Tibial artery (tissue), 4 donors: ENCODE results near the gene IGDCC3.

ENCODE experiments used
- DNase-seq, 2 donors: peaks; one replicate each; pipeline ENCODE4 v3.0.0-alpha.2; 2019
- H3K27ac ChIP-seq, 2 donors: fragments of 200-600 bp; sonication (generic) in 1 of 2; 1 replicate in 1 of 2; 2 replicates in 1 of 2; pipeline ENCODE4 v1.5.1; 2018 to 2019; ENCODE audit warnings: mild to moderate bottlenecking in 1 of 2
- H3K27me3 ChIP-seq, 2 donors: fragments of 200-600 bp; sonication (generic) in 1 of 2; one replicate each; pipeline versions ENCODE4 v1.5.1 to v1.6.0; 2016 to 2019
- H3K36me3 ChIP-seq, 3 donors: fragments of 200-600 bp; sonication (generic) in 2 of 3; one replicate each; pipeline ENCODE4 v1.5.1; 2016 to 2019; ENCODE audit warnings: mild to moderate bottlenecking in 2 of 3
- H3K4me1 ChIP-seq, 4 donors: fragments of 200-600 bp; sonication (generic) in 2 of 4; 1 replicate in 3 of 4; 2 replicates in 1 of 4; pipeline ENCODE4 v1.5.1; 2016 to 2019
- H3K4me3 ChIP-seq, 2 donors: fragments of 200-600 bp; sonication (generic) in 1 of 2; 1 replicate in 1 of 2; 2 replicates in 1 of 2; pipeline ENCODE4 v1.5.1; 2018 to 2019; ENCODE audit warnings: mild to moderate bottlenecking in 2 of 2
- H3K9me3 ChIP-seq, 3 donors: fragments of 200-600 bp; sonication (generic) in 1 of 3; one replicate each; pipeline ENCODE4 v1.5.1; 2016 to 2019
- intact Hi-C: fragments of 100-400 bp; cut with DNase I; formaldehyde crosslinking; loops from one replicate; pipeline ENCODE4 v1.15.0; 2023; ENCODE audit warnings: low total_unique reads
- TF ChIP-seq, protein P1 (sequence below), 2 experiments: fragments of 200-600 bp in 1 of 2; fragments of 450-650 bp in 1 of 2; IDR thresholded peaks; one replicate each; pipeline ENCODE4 v1.5.1; 2017 to 2019; ENCODE audit warnings: antibody characterized with exemption in 2 of 2, mild to moderate bottlenecking in 1 of 2, moderate library complexity in 1 of 2

IGDCC3 gene

GRCh38 chr15:65289261-65289854, 88.4 kb downstream of the IGDCC3 start:
- H3K27me3 ChIP-seq, result no peaks in the 10 kb centered on the region
- intact Hi-C loops, result no loop called here
- H3K4me3 ChIP-seq, result no peak overlapping the region
- H3K36me3 ChIP-seq, result no peaks in the 10 kb centered on the region
- H3K27ac ChIP-seq, result no peak overlapping the region
- H3K4me1 ChIP-seq, result peaks cover 0 to 18% (median 12%) of the 10 kb centered on the region in 4 donors
- no peak for DNase-seq
- TF ChIP-seq, protein P1, sequence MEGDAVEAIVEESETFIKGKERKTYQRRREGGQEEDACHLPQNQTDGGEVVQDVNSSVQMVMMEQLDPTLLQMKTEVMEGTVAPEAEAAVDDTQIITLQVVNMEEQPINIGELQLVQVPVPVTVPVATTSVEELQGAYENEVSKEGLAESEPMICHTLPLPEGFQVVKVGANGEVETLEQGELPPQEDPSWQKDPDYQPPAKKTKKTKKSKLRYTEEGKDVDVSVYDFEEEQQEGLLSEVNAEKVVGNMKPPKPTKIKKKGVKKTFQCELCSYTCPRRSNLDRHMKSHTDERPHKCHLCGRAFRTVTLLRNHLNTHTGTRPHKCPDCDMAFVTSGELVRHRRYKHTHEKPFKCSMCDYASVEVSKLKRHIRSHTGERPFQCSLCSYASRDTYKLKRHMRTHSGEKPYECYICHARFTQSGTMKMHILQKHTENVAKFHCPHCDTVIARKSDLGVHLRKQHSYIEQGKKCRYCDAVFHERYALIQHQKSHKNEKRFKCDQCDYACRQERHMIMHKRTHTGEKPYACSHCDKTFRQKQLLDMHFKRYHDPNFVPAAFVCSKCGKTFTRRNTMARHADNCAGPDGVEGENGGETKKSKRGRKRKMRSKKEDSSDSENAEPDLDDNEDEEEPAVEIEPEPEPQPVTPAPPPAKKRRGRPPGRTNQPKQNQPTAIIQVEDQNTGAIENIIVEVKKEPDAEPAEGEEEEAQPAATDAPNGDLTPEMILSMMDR (IDR thresholded peaks at IDR 0.05), result no peak
- H3K9me3 ChIP-seq, result no peaks in the 10 kb centered on the region

GRCh38 chr15:65287520-65287855, 90.3 kb downstream of the IGDCC3 start:
- Histone ChIP-seq H3K4me1 (peaks cover 0 to 21% (median 14%) of the 10 kb centered on the region in 4 donors), H3K36me3 (peaks cover 0 to 8% (median 0%) of the 10 kb centered on the region in 3 donors), H3K4me3 (peak overlapping the region in 1 of 2 donors; percentile 81), H3K27ac (peak overlapping the region; percentile 86 to 87), H3K9me3 (no peaks in the 10 kb centered on the region), H3K27me3 (no peaks in the 10 kb centered on the region)
- TF ChIP-seq, protein P1 (IDR thresholded peaks at IDR 0.05), result no peak
- intact Hi-C loops, result no loop called here
- no peak for DNase-seq

DNA sequence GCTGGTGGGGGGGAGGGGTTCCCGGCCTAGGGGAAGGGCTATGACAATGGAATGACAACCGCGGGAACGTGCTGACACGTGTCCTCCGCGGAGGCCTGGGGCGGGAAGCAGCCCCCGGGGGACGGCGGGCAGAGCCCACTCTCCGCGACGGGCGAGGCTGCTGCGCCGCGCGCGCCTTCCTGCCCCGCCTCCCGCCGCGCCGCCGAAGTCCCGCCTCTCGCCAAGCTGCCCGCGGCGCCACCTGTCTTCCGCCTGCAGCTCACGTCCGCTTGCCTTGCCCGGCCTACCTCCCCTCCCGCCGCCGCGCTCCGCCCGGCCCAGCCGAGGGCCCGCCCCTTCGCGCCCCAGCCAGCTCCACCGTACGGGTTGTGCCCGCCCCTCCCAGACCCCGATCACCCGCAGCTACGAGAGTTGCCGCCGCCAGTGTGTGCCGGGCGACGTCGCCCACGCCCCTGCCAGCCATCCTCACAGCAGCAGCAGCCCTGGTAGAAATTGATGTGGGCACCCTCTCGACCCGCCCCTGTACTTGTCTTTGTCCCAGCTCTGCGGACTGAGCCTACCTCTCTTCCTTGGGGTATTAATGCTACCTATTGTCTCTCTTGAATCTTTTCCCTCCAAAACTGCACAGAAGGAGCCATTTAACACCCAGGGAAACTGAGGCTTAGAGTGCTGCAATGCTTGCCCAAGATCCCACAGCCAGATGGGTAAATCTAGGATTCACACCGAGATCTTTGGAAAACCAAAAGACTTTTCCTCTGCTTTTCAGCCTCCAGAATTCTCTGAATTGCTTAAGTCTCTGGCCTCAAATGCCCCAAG, 90.9 kb downstream of the IGDCC3 start, which contains the start of gene PARP16:
PARP16 (minus strand) TSS at position 180 of the 816 bp plus-strand sequence. CDS start 457 bp downstream, outside the sequence.
- H3K27ac ChIP-seq, result peak within 1 kb of the TSS; percentile 86 to 87
- H3K9me3 ChIP-seq, result no peaks in the 10 kb centered on the region
- DNase-seq, result peak; percentile 84 to 96
- peak within 1 kb of the TSS; percentile 64 to 81 for H3K4me3 ChIP-seq
- peaks cover 0 to 23% (median 14%) of the 10 kb centered on the region in 4 donors for H3K4me1 ChIP-seq
- no peaks in the 10 kb centered on the region for H3K27me3 ChIP-seq
- peaks cover 0 to 8% (median 0%) of the 10 kb centered on the region in 3 donors for H3K36me3 ChIP-seq
- TF ChIP-seq, protein P1 (IDR thresholded peaks at IDR 0.05), result peak; percentile 35 to 52
- intact Hi-C loops, result no loop called here

GRCh38 chr15:65286069-65286703, 91.6 kb downstream of the IGDCC3 start:
- DNase-seq, result peak in 1 of 2 donors; percentile 74
- Histone ChIP-seq H3K9me3 (no peaks in the 10 kb centered on the region), H3K4me3 (peak overlapping the region; percentile 64 to 81), H3K4me1 (peaks cover 0 to 23% (median 14%) of the 10 kb centered on the region in 4 donors), H3K36me3 (peaks cover 0 to 8% (median 0%) of the 10 kb centered on the region in 3 donors), H3K27ac (peak overlapping the region; percentile 86 to 87), H3K27me3 (no peaks in the 10 kb centered on the region)
- intact Hi-C loops, result no loop called here
- TF ChIP-seq, protein P1 (IDR thresholded peaks at IDR 0.05), result no peak

DNA sequence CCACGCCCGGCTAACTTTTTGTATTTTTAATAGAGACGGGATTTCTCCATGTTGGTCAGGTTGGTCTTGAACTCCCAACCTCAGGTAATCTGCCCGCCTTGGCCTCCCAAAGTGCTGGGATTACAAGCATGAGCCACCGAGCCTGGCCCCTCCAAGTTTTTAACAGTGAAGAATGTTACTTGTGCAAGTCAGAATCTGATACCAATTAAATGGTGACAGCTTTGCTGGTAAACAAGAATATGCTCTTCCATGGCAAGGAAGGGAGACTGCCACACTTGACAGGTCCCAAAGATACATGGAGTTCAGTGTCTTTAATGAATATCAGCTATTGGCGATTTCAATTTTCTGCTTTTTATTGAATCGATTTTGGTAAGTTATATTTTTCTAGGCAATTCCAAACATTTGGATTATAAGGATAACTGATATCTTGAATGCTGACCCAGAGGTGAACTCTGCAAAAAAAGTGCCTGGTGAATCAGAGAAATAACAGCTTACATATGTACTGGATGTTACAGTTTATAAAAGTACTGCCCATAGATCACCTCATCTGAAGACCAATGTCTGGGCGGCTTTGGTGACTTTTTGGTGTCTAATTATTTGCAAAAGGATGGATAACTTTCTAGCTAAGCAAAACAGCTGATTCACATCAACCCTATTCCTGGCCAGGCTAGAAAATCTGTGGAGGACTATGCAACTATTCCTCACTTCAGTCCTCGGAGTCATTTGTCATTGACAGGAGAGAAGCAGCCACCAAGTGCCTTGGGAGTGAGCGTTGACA, 92.3 kb downstream of the IGDCC3 start:
- TF ChIP-seq, protein P1 (IDR thresholded peaks at IDR 0.05), result no peak
- intact Hi-C loops, result no loop called here
- H3K4me3 ChIP-seq, result peak overlapping the region; percentile 64 to 81

More for the DNA sequence above, 92.3 kb downstream of the IGDCC3 start:
- Histone ChIP-seq H3K9me3 (no peaks in the 10 kb centered on the region), H3K36me3 (peaks cover 0 to 8% (median 0%) of the 10 kb centered on the region in 3 donors), H3K27me3 (no peaks in the 10 kb centered on the region), H3K4me1 (peaks cover 0 to 23% (median 14%) of the 10 kb centered on the region in 4 donors), H3K27ac (peak overlapping the region; percentile 86 to 87)
- DNase-seq, result no peak
